ENCODE measurements around the gene TSKS.

GRCh38 chr19:49716154-49716553 is 47.0 kb downstream of the TSKS start:
- TF ChIP-seq CTCF (IDR thresholded peaks at IDR 0.05) (no peak), ZFX (IDR thresholded peaks at IDR 0.05; ENCODE audit: borderline replicate concordance) (no peak)
